Stimulated activated CD8-positive, alpha-beta memory T cell treated with anti-CD3 and anti-CD28 coated beads, Interleukin-2, amount 100 ng/mL, for 48 hours (primary cell): ENCODE data around the gene GJC3.
"Not testable (repeated sequence)": the region's sequence is repeated elsewhere in the genome, so short reads cannot be mapped to it uniquely, and the experiment has no call there.

Experiments used
- DNase-seq, 2 donors: peaks; one replicate each; pipeline ENCODE4 v3.0.0-alpha.2; 2020; ENCODE audit warnings: low read depth in 2 of 2

GJC3 gene

DNA sequence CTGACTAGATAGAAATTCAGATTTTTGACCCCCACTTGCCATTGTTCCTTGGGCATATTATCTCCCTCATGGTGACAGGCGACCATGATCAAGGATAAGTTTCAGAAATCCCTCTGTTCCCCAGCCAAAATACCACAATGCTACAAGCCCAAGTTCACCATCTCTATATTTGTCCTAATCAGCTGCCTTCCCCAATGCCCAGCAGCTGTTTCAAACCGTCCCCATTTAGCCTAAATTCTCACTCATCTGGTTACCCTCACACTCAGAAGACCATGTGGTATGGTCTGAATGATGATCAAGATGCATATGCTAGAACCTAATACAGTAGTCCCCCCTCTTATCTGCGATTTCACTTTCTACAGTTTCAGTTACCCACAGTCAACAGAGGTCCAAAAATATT lies 956 bp upstream of the GJC3 start:
- DNase-seq: no peak

DNA sequence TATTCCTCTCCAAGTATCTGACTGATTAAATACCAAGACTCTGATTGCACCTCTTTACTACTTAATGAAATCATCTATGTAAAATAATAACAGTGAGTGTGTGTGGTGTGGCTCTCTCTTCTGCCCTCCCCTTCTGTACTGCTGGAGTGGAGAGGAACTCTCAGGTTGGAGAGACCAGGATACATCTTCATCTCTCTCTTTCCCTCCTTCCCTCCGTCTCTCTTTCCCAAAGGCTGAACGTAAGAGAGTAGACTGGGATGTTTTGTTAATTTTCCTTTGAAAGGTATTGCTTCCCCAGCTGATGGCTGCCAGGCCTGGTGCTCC lies 272 bp upstream of the GJC3 start:
- no peak for DNase-seq

DNA sequence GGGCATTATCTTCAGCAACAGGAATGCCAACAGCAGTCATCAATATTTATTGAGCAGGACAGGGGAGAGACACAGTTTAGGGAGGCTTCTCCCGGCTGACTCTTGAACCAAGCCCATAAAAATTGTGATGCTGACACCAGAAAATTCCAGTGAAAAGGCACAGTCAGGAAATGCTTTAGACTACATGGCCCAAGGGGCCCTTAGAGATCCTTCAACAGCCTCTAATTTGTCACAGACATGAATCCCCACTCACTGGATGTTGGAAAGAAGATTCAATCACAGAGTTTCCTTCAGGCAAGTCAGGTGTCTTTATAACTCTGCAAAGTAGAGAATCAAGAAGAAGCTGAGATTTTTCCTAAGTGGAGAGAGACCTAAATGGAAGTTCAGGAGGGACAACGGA lies 1.2 kb downstream of the GJC3 start:
- DNase-seq: no peak

DNA sequence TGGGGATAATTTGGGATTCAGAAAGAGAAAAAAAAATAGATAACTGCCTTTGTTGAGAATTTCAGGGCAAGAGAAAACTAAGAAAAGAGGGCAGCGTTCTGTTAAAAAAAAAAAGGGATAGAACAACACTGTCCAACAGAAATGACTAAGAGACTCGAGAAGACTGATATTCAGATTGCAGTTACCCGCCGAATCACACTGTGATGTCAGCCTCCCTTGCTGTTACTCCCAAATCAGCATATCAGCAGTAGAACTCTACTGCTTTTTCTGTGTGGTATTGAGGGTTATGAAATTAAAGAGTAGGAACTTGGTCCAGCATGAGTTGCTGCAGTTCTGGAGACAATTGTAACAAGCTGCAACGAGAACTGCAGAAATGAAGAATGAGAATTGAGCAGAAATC lies 1.9 kb downstream of the GJC3 start:
- DNase-seq: no peak

DNA sequence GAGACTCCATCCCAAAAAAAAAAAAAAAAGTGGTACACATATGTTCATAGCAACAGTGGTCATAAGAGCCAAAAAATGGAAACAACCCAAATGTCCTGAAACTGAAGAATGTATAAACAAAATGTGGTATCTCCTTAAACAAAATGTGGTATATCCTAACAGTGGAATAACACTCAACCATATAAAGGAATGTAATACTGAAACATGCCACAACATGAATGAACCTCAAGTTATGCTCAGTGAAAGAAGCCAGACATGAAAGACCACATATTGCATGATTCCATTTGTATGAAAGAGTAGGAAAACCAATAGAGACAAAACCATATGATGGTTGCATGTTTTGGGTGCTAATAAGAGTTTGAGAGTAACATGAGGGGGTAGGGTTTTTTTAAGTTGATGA lies 3.1 kb downstream of the GJC3 start:
- DNase-seq: no peak

DNA sequence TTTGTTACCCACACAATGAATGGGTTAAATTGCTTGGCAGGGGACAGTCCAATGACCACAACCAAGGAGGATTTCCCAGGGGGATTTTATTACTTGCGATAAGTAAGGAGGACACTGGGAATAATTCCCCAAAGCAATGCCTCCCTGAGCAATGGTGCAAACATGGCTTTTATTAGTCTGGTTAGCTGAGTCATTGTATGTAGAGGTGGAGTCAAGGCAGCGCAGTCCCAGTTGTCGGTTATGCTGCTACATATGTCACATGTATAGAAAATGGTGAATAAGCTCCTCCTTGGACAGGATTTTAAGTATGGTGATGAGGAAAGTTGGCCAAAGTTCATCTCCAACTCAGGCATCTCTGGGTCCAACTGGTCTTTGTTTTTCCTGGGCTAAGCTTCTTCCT lies 6.2 kb downstream of the GJC3 start:
- DNase-seq: no peak

DNA sequence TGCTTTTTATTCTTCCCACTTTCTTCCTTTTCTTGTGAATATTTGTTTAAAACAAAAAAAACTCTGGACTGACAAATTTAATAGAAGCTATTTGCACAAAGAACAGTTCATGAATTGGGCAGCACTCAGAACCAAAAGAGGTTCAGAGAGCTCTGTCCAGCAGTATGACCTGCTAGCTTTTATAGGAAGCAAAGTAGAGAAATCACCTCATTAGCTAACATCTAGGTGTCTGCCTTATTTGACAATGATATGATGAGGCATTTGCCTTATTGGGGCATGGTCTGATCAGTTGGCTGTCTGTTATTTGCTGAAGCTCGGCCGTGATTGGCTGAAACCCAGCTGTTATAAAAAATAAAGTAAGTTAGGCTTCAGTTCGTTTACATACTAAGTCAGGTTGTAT lies 9.3 kb downstream of the GJC3 start:
- no peak for DNase-seq

DNA sequence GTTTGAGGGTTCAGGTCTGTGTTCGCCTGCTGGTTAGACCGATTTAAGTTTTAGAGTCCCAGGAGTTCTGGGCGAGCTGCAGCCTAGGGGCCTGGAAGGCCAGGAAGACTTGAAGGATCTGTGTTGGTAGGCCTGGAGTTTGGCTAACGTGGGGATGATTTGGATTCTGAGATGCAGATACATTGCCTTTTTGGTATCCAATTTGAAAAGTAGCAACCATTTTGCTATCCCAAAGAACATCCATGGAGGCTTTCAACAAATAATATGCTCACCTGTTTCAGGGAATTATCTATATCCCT lies 9.7 kb downstream of the GJC3 start:
- DNase-seq: no peak

DNA sequence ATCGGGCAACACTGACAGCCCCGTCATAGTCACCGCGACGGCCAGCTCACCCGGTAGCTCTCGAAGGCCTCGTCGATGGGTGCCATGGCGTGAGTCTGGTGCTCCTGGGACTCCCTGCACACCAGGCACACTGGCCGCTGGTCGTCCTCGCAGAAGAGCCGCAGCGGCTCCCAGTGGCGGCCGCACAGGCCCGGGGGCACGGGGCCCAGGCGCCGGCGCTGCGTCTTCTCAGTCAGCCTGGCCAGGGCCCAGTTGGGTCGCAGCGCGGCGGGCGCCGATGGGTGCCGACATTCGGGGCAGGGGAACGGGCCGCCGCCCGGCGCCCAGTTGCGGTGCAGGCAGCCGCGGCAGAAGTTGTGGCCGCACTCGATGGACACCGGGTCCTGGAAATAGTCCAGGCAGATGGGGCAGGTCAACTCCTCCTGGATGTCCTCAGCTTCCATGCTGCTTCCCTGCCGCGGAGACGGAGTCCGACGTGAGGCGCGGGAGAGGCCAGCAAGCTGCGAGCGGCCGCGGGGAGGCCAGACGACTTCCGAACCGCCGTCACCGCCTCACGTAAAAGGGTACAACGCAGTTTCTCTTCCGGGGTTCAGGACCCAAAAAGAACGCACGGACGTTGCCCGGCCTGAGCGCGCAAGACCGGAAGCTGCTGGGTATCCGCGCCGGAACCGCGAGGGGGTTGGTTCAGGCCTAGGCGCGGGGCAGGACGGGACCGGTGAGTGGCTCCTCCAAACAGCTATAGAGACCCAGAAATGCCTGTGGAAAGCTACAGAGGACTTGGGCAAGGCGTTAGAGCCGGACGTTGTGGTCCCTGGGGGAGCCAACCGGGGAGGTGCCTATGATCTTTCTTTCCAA lies 10.2 kb downstream of the GJC3 start, which contains the start of gene TRIM4:
Gene TRIM4 (minus strand): TSS at position 572 of the 855 bp plus-strand sequence. CDS start 129 bp downstream, at position 443.
- peak; percentile 87 to 89 for DNase-seq

DNA sequence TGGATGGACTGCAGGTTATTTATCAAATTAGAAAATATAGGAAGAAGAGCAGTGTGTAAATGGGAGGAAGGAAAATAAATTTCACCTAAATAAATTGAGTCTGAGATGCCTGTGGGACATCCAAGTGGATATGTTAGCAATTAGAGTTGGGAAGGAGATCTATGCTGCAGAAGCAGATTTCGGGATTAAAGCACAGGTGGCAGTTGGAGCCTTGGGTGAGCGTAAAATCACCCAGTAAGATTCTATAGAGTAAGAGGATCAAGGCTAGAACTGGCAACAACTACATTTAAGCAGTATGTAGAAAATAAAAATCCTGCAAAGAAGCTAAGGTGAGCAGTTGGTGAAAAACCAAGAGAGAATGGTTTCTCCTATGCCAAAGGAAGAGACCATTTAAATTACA lies 18.4 kb downstream of the GJC3 start:
- DNase-seq: no peak

DNA sequence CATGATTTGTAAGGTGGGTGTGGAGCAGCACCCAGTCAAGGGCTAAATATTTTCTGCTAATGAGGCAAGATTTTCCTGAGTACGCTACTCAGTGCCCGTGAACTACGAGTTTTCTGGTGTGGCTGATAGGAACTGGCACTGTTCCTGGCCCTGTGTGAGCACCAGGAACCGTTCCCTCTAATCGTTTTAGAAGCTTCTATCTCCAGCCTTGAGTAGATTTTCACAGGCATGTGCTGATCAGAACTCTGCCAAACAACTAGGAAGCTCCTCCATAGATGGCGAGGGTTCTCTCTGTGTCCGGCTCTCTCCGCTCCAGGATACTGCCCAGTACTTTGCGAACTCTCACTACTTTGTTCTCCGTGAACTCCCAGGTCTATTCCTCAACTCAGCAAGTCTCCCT lies 27.8 kb downstream of the GJC3 start:
- DNase-seq: no peak

DNA sequence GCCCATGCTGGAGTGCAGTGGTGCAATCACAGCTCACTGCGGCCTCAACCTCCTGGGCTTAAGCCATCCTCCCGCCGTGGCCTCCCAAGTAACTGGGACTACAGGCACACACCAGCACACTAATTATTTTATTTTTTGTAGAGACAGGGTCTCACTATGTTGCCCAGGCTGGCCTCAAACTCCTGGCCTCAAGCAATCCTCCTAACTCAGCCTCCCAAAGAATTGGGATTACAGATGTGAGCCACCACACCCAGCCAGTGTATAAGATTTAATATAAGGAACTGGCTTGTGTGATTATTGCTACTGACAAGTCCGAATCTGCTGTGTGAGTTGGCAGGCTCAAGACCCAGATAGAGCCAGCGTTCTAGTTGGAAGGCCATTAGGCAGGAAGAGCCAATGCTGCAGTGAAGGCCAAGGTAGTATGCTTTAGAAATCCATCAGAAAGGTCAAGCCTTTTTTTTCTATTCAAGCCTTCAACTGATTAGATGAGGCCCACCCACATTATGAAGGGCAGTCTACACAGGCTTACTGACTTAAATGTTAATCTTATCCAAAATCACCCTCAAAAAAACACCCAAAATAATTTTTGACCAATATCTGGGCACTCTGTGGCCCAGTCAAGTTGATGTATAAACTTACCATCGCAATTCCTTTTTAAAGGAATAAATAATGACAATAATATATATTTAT lies 29.4 kb downstream of the GJC3 start:
- DNase-seq: no peak

DNA sequence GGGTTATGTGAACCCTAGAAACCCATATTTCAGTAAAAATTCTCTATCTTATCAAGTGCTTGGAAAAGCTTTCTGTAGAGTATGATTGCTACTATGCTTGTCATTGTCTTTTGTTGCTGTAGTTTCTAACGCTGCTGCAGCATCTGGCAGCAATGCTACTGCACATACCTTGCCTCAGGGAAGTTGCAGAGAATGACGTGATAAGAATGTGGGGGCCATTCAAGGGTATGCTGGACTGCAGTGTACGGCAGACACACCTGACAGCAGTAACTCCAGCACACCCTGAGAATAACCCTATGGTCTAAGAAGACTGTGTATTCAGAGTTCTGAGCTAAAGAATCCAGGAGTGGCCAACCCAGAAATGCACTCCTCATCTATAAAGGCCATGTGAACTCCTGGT lies 30.6 kb downstream of the GJC3 start:
- DNase-seq: no peak

DNA sequence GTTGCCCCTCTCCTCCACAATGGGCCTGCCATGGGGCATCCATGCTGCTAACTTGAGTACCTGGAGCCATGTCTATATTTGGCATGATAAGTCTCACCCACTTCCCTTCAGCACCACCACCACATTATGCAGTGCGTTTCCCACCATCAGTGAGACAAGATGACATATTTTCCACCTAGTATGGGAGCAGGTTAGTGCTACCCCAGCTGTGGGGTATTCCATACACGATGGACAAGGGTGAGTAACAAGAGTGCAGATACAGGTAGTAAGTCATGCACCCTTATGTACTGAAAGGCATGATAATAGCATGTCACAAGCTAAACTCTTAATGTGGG lies 31.4 kb downstream of the GJC3 start:
- DNase-seq: no peak

DNA sequence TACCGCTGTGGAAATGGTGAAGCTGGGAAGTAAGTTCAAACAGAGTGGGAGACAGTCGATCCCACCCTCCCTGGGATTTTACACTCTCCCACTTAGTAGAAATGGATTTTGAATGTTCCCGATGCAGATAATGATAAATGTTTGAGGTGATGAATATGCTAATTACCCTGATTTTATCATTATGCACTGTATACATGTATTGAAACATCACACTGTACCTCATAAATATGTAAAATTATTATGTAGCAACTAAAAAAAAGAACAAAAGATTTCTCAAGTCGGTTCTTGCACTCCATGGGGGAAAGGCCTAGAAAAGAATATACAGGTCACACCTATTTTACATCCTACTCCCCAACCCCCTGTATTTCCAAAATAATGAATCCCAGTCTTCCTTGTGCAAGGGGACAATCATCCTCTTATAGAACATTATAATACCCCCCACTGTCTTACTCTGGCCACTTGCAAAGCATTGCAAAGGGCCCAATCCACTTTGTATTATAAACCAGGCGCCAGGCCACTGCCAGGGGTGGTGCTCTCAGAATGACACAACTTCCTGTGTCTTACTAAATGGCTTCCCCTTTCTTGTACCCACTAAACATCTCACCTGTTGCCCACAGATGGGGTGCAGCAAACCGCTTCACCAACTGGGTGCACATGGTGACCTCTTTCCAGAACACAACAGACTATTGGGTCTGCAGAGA lies 31.9 kb downstream of the GJC3 start:
- no peak for DNase-seq

DNA sequence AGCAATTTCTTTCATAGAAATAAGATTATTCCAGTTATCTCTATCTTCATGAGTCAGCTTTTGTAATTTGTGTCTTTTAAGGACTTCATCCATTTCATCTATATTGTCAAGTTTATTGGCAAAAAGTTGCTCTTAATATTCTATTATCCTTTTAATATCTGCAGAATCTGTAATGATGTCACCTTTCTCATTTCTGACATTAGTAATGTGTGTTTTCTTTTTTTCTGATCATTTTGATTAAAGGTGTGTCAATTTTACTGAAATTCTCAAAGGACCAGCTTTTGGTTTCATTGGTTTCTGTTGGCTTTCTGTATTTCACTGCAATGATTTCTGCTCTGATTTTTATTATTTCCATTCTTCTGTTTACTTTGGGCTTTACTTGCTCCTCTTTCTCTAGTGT lies 34.7 kb downstream of the GJC3 start:
- no peak for DNase-seq

DNA sequence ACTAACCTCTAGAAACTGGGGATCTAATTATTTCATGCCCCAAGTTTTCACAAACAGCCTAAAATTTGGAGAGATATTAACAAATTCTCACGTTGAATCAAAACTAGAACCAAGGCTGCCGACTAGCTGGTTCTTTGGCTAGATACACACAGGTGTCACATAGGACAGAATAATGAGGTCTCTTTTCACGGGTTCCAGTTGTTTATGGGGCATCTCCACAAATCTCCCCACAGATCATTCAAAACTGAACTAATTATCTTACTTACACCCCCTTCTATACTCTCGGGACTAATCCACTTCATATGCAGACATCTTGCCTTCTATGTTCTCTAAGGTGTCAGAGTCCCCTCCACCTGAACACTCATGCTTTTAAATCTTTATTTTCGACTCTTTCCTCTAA lies 36.1 kb downstream of the GJC3 start:
- DNase-seq: no peak

DNA sequence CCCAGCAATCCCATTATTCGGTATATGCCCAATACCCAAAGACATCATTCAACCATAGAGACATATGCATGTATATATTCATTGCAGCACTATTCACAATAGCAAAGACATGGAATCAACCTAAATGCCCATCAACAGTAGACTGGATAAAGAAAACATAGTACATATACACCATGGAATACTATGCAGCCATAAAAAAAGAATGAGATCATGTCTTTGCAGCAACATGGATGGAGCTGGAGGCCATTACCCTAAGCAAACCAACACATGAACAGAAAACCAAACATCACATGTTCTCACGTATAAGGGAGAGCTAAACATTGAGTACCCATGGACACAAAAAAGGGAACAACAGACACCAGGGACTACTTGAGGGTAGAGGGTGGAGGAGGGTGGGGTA lies 39.1 kb downstream of the GJC3 start:
- DNase-seq: not testable (repeated sequence)

DNA sequence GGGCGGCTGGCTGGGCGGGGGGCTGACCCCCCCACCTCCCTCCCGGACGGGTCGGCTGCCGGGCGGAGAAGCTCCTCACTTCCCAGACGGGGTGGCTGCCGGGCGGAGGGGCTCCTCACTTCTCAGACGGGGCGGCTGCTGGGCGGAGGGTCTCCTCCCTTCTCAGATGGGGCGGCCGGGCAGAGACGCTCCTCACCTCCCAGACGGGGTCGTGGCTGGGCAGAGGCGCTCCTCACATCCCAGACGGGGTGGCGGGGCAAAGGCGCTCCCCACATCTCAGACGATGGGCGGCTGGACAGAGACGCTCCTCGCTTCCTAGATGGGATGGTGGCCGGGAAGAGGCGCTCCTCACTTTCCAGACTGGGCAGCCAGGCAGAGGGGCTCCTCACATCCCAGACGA lies 41.1 kb downstream of the GJC3 start:
- DNase-seq: not testable (repeated sequence)

DNA sequence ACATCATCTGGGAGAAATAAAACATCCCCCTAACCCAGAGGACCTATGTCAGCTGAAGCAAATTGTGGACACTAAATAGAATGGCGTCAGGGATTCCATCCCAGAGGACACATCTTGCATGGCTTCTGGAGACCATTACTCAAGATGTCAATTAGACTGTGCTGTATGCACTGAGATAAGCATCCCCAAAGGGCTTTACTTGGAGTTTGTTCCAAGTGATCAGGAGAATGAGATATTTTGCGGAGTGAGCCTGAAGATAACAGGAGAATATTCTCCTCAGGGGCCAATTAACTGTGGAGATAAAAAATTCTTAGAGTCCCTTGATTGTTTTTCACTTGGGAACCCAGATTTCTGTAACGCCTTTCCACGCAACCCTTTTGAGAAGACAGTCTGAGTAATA lies 48.0 kb downstream of the GJC3 start:
- no peak for DNase-seq

DNA sequence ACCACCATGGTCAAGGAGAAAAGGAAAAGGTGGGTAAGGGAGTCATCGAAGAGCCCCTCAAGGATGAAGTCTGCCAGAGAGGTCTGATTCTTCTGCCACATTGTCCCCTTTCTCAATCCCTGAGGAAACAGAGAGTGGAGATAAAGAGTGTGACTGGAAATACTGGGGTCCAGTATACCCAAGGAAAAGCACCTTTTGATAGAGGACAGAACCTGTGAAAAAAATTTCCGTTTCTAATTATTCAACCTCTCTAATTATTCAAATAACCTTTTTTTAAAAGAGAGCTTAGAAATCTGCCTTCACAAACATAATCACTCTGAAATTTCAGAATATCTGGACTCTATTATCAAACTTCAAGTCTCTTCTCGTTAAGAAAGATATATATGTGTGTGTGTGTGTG lies 52.5 kb downstream of the GJC3 start, which contains the start of gene OR2AE1:
Gene OR2AE1 (minus strand): TSS at position 101 of the 400 bp plus-strand sequence. CDS start 0 bp downstream, at position 101.
- DNase-seq: no peak

DNA sequence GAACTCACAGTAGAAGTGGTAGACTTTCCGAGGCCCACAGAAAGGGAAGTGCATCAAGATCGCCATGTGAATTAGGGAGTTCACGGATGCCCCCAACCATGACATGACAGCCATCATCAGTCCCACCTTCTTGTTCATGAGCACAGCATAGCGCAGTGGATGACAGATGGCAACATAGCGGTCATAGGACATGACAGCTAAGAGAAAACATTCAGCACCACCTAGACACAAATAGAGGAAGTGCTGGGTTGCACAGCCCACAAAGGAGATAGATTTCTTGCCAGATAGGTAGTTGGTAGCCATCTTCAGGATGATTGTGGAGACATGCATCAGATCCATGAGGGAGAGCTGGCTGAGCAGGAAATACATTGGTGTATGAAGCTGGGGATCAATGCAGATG lies 52.9 kb downstream of the GJC3 start:
- DNase-seq: no peak
